HepG2 (cell line): Measurements from ENCODE around the gene ZNF740. TPM values are rescaled to one million over a fixed set of nuclear protein-coding genes. Genes with fewer than 3 reads are reported as not detected.
A peak's percentile ranks its signal among the peaks of the same experiment; 100 is the strongest.

ENCODE experiments used
- DNMT3B ChIP-seq: conservative IDR thresholded peaks from 2 replicates; pipeline ENCODE4 v1.6.1; 2016; ENCODE audit warnings: missing biosample characterization, control low read depth
- HNF4A ChIP-seq: sonication (generic); formaldehyde crosslinking; IDR thresholded peaks from 2 replicates; pipeline ENCODE4 v1.4.0; 2020; ENCODE audit warnings: missing genetic modification reagents
- NCOA1 ChIP-seq: sonication (generic); formaldehyde crosslinking; IDR thresholded peaks from 2 replicates; pipeline ENCODE4 v1.9.0; 2021; ENCODE audit warnings: missing genetic modification reagents
- NCOA5 ChIP-seq: sonication (generic); formaldehyde crosslinking; IDR thresholded peaks from 2 replicates; pipeline ENCODE4 v1.4.0; 2020; ENCODE audit warnings: missing genetic modification reagents
- PAWR ChIP-seq: sonication (generic); formaldehyde crosslinking; IDR thresholded peaks from 2 replicates; pipeline ENCODE4 v1.4.0; 2020; ENCODE audit warnings: missing genetic modification reagents, mild to moderate bottlenecking, borderline replicate concordance
- PAX8 ChIP-seq: sonication (generic); formaldehyde crosslinking; IDR thresholded peaks from 2 replicates; pipeline ENCODE4 v1.8.0; 2022; ENCODE audit warnings: mild to moderate bottlenecking, missing genetic modification reagents, borderline replicate concordance
- PRPF4 ChIP-seq: fragments of 200-400 bp; formaldehyde crosslinking; IDR thresholded peaks from 2 replicates; pipeline ENCODE4 v1.6.1; 2016; ENCODE audit warnings: low read length, low read depth; ENCODE audit not compliant: poor library complexity, severe bottlenecking
- TBL1XR1 ChIP-seq: fragments of 150-350 bp; IDR thresholded peaks from 2 replicates; pipeline ENCODE4 v1.6.1; 2014; ENCODE audit warnings: borderline replicate concordance, low read length; ENCODE audit not compliant: partially characterized antibody
- YY1 ChIP-seq: IDR thresholded peaks from 2 replicates; pipeline ENCODE4 v1.6.1; 2011; ENCODE audit warnings: low read length, low read depth, moderate library complexity, mild to moderate bottlenecking; ENCODE audit not compliant: insufficient read depth, insufficient replicate concordance
- ZFP62 ChIP-seq: sonication (generic); formaldehyde crosslinking; IDR thresholded peaks from 2 replicates; pipeline ENCODE4 v1.4.0; 2020; ENCODE audit warnings: missing genetic modification reagents
- ZKSCAN8 ChIP-seq: IDR thresholded peaks from 2 replicates; pipeline ENCODE4 v1.6.1; 2016; ENCODE audit warnings: borderline replicate concordance, missing genetic modification reagents, missing compliant biosample characterization
- ZNF17 ChIP-seq: sonication (generic); formaldehyde crosslinking; IDR thresholded peaks from 2 replicates; pipeline ENCODE4 v1.5.0; 2020; ENCODE audit warnings: mild to moderate bottlenecking, missing genetic modification reagents
- ZNF343 ChIP-seq: sonication (generic); formaldehyde crosslinking; IDR thresholded peaks from 2 replicates; pipeline ENCODE4 v1.4.0; 2020; ENCODE audit warnings: mild to moderate bottlenecking, missing genetic modification reagents
- ZNF652 ChIP-seq: IDR thresholded peaks from 2 replicates; pipeline ENCODE4 v1.6.1; 2016; ENCODE audit warnings: low read depth, borderline replicate concordance
- ZNF724P ChIP-seq: sonication (generic); formaldehyde crosslinking; IDR thresholded peaks from 2 replicates; pipeline ENCODE4 v1.8.0; 2022; ENCODE audit warnings: missing genetic modification reagents, borderline replicate concordance
- polyA plus RNA-seq, 8 experiments: library from polyadenylated mRNA; depleted of rRNA in 3 of 8; stranded (reverse) in 7 of 8; unstranded in 1 of 8; fragments of >200 nt; fragmentation: Illumina TruSeq in 4 of 8; extraction: Trizol in 4 of 8; gene quantifications; 2 replicates each; pipeline versions ENCODE4 v1.2.1 to v1.2.3, GENCODE V29; 2011 to 2016; ENCODE audit warnings: low read depth in 4 of 8, missing spikeins in 1 of 8, mixed read lengths in 1 of 8; ENCODE audit not compliant: insufficient read depth in 1 of 8
- total RNA-seq, 5 experiments: library from RNA; depleted of rRNA; stranded (reverse); fragments of >200 nt; fragmentation: Illumina TruSeq; extraction: Trizol; gene quantifications; 2 replicates each; pipeline ENCODE4 v1.2.3, GENCODE V29; 2016; ENCODE audit warnings: low read depth in 1 of 5
- TF ChIP-seq, protein P1 (sequence below): sonication (generic); formaldehyde crosslinking; IDR thresholded peaks from 2 replicates; pipeline ENCODE4 v1.8.1; 2023; ENCODE audit warnings: mild to moderate bottlenecking, missing genetic modification reagents
- TF ChIP-seq, protein P2 (sequence below): IDR thresholded peaks from 2 replicates; pipeline ENCODE4 v1.6.1; 2016; ENCODE audit warnings: low read depth, control low read depth
- TF ChIP-seq, protein P3 (sequence below): IDR thresholded peaks from 2 replicates; pipeline ENCODE4 v1.6.1; 2012; ENCODE audit warnings: low read depth, low read length, improper control_type of control experiment
- TF ChIP-seq, protein P4 (sequence below): sonication (generic); formaldehyde crosslinking; IDR thresholded peaks from 2 replicates; pipeline ENCODE4 v1.5.1; 2020; ENCODE audit warnings: missing genetic modification reagents, mild to moderate bottlenecking, borderline replicate concordance
- TF ChIP-seq, protein P5 (sequence below): sonication (generic); formaldehyde crosslinking; IDR thresholded peaks from 2 replicates; pipeline ENCODE4 v1.4.0; 2020; ENCODE audit warnings: missing genetic modification reagents, borderline replicate concordance

The ZNF740 gene
- total and polyA plus RNA-seq, 2 of the 13 experiments (the other 11 are each of a cell fraction or from before 2014, with no cell fraction given) = 16.9 to 19.0 TPM

DNA sequence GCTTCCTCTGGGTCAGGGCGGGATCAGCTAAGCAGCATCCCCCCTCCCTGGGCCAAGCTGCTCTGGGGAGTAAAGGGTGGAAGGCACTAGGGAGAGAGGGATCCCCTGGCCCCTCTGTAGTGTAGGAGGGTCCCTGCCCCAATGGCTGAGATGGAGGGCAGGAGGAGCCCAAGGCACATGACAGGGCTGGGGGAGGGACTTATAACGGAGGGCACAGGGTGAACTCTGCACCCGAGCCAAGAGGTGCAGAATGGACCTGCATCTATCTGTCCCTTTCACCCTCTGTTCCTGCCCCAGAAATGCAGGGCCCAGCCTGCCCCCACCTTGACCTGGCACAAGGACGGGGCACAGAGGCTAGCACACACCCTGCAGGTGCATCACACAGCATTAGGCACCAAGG is 30.3 kb downstream of the ZNF740 start (continued):
- TF ChIP-seq, protein P1, sequence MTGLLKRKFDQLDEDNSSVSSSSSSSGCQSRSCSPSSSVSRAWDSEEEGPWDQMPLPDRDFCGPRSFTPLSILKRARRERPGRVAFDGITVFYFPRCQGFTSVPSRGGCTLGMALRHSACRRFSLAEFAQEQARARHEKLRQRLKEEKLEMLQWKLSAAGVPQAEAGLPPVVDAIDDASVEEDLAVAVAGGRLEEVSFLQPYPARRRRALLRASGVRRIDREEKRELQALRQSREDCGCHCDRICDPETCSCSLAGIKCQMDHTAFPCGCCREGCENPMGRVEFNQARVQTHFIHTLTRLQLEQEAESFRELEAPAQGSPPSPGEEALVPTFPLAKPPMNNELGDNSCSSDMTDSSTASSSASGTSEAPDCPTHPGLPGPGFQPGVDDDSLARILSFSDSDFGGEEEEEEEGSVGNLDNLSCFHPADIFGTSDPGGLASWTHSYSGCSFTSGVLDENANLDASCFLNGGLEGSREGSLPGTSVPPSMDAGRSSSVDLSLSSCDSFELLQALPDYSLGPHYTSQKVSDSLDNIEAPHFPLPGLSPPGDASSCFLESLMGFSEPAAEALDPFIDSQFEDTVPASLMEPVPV (CRISPR knock-in tag) = no peak
- TF ChIP-seq NCOA1 (CRISPR knock-in tag) = no peak
- TF ChIP-seq DNMT3B (CRISPR knock-in tag) = no peak
- no peak for TF ChIP-seq ZNF343
- no peak for TF ChIP-seq ZNF724P (CRISPR knock-in tag)
- no peak for TF ChIP-seq ZKSCAN8 (CRISPR knock-in tag)
- TF ChIP-seq PAX8 (CRISPR knock-in tag) = no peak
- TF ChIP-seq, protein P2, sequence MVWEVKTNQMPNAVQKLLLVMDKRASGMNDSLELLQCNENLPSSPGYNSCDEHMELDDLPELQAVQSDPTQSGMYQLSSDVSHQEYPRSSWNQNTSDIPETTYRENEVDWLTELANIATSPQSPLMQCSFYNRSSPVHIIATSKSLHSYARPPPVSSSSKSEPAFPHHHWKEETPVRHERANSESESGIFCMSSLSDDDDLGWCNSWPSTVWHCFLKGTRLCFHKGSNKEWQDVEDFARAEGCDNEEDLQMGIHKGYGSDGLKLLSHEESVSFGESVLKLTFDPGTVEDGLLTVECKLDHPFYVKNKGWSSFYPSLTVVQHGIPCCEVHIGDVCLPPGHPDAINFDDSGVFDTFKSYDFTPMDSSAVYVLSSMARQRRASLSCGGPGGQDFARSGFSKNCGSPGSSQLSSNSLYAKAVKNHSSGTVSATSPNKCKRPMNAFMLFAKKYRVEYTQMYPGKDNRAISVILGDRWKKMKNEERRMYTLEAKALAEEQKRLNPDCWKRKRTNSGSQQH (CRISPR knock-in tag) = no peak
- no peak for TF ChIP-seq TBL1XR1
- TF ChIP-seq, protein P3, sequence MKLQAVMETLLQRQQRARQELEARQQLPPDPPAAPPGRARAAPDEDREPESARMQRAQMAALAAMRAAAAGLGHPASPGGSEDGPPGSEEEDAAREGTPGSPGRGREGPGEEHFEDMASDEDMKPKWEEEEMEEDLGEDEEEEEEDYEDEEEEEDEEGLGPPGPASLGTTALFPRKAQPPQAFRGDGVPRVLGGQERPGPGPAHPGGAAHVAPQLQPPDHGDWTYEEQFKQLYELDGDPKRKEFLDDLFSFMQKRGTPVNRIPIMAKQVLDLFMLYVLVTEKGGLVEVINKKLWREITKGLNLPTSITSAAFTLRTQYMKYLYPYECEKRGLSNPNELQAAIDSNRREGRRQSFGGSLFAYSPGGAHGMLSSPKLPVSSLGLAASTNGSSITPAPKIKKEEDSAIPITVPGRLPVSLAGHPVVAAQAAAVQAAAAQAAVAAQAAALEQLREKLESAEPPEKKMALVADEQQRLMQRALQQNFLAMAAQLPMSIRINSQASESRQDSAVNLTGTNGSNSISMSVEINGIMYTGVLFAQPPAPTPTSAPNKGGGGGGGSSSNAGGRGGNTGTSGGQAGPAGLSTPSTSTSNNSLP = no peak
- TF ChIP-seq ZFP62 (CRISPR knock-in tag) = no peak
- 0 out of 2 replicates have a peak, but pooled peaks have one; percentile 17 for TF ChIP-seq ZNF652 (CRISPR knock-in tag)
- no peak for TF ChIP-seq PAWR (CRISPR knock-in tag)
- TF ChIP-seq, protein P4, sequence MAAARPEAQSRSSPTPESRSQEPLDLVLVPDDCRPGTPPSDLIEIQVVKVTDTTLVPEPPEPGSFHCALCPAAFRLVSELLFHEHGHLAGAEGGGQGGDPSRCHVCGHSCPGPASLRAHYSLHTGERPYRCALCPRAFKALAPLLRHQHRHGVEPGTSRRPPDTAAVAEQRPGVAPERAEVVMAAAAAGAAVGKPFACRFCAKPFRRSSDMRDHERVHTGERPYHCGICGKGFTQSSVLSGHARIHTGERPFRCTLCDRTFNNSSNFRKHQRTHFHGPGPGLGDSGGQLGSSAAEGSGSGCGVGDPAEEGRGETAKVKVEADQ = no peak
- TF ChIP-seq PRPF4 = no peak
- peak; percentile 61 for TF ChIP-seq HNF4A (CRISPR knock-in tag)
- TF ChIP-seq, protein P5, sequence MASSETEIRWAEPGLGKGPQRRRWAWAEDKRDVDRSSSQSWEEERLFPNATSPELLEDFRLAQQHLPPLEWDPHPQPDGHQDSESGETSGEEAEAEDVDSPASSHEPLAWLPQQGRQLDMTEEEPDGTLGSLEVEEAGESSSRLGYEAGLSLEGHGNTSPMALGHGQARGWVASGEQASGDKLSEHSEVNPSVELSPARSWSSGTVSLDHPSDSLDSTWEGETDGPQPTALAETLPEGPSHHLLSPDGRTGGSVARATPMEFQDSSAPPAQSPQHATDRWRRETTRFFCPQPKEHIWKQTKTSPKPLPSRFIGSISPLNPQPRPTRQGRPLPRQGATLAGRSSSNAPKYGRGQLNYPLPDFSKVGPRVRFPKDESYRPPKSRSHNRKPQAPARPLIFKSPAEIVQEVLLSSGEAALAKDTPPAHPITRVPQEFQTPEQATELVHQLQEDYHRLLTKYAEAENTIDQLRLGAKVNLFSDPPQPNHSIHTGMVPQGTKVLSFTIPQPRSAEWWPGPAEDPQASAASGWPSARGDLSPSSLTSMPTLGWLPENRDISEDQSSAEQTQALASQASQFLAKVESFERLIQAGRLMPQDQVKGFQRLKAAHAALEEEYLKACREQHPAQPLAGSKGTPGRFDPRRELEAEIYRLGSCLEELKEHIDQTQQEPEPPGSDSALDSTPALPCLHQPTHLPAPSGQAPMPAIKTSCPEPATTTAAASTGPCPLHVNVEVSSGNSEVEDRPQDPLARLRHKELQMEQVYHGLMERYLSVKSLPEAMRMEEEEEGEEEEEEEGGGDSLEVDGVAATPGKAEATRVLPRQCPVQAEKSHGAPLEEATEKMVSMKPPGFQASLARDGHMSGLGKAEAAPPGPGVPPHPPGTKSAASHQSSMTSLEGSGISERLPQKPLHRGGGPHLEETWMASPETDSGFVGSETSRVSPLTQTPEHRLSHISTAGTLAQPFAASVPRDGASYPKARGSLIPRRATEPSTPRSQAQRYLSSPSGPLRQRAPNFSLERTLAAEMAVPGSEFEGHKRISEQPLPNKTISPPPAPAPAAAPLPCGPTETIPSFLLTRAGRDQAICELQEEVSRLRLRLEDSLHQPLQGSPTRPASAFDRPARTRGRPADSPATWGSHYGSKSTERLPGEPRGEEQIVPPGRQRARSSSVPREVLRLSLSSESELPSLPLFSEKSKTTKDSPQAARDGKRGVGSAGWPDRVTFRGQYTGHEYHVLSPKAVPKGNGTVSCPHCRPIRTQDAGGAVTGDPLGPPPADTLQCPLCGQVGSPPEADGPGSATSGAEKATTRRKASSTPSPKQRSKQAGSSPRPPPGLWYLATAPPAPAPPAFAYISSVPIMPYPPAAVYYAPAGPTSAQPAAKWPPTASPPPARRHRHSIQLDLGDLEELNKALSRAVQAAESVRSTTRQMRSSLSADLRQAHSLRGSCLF (CRISPR knock-in tag) = no peak
- TF ChIP-seq ZNF17 (CRISPR knock-in tag) = no peak
- no peak for TF ChIP-seq YY1
- TF ChIP-seq NCOA5 = no peak
